Measurements from ENCODE around the gene ANXA2.

The ANXA2 gene

DNA sequence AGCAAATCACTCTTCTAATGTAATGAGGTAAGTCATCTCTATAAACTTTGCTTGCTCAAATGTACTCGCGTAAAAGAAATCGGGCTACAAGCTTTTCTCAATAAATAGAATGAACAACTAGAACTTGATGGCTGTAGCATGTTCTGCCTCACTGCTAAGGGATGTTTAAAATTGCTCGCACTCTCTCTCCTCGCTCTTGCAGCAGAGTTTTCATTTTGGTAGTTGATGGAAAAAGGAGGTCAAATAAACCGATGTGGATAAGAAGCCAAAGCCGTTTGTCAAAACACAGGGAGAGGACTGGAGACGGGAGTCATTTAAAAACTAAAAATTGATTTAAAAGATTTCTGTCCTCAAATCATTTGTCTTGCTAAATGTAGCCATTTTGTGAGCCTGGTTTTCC, 53.3 kb downstream of the ANXA2 start:
- Histone ChIP-seq H2AFZ (ENCODE audit: low read length) (no peak overlapping the region), H3K9ac (ENCODE audit: low read depth, low read length, poor library complexity, severe bottlenecking) (no peak overlapping the region), H3K79me2 (ENCODE audit: insufficient read depth, low read length) (no peaks in the 10 kb centered on the region), H3K36me3 (ENCODE audit: insufficient read depth, low read length) (peaks cover 12% of the 10 kb centered on the region; the same call in 1 of the 2 replicates), H3K27me3 (ENCODE audit: insufficient read depth, low read length, poor library complexity, severe bottlenecking) (no peaks in the 10 kb centered on the region), H3K4me2 (ENCODE audit: low read depth, low read length, poor library complexity, severe bottlenecking) (no peak overlapping the region), H3K9me3 (ENCODE audit: insufficient read depth, low read depth, low read length) (no peaks in the 10 kb centered on the region), H3K9me2 (replicated peaks; ENCODE audit: low read depth, low read length) (no peaks in the 10 kb centered on the region), H4K20me1 (ENCODE audit: insufficient read depth, low read length, poor library complexity, severe bottlenecking) (no peaks in the 10 kb centered on the region), H3K4me1 (ENCODE audit: insufficient read depth, low read length, poor library complexity, severe bottlenecking) (no peaks in the 10 kb centered on the region), H3K4me3 (ENCODE audit: low read length, poor library complexity, severe bottlenecking) (no peak overlapping the region), H3F3A (ENCODE audit: low read depth) (no peaks in the 10 kb centered on the region)
- TF ChIP-seq EZH2phosphoT487 (IDR thresholded peaks at IDR 0.05; ENCODE audit: borderline replicate concordance) = no peak
- TF ChIP-seq, protein P1, sequence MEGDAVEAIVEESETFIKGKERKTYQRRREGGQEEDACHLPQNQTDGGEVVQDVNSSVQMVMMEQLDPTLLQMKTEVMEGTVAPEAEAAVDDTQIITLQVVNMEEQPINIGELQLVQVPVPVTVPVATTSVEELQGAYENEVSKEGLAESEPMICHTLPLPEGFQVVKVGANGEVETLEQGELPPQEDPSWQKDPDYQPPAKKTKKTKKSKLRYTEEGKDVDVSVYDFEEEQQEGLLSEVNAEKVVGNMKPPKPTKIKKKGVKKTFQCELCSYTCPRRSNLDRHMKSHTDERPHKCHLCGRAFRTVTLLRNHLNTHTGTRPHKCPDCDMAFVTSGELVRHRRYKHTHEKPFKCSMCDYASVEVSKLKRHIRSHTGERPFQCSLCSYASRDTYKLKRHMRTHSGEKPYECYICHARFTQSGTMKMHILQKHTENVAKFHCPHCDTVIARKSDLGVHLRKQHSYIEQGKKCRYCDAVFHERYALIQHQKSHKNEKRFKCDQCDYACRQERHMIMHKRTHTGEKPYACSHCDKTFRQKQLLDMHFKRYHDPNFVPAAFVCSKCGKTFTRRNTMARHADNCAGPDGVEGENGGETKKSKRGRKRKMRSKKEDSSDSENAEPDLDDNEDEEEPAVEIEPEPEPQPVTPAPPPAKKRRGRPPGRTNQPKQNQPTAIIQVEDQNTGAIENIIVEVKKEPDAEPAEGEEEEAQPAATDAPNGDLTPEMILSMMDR (conservative IDR thresholded peaks at IDR 0.05; ENCODE audit: low read length) = no peak

DNA sequence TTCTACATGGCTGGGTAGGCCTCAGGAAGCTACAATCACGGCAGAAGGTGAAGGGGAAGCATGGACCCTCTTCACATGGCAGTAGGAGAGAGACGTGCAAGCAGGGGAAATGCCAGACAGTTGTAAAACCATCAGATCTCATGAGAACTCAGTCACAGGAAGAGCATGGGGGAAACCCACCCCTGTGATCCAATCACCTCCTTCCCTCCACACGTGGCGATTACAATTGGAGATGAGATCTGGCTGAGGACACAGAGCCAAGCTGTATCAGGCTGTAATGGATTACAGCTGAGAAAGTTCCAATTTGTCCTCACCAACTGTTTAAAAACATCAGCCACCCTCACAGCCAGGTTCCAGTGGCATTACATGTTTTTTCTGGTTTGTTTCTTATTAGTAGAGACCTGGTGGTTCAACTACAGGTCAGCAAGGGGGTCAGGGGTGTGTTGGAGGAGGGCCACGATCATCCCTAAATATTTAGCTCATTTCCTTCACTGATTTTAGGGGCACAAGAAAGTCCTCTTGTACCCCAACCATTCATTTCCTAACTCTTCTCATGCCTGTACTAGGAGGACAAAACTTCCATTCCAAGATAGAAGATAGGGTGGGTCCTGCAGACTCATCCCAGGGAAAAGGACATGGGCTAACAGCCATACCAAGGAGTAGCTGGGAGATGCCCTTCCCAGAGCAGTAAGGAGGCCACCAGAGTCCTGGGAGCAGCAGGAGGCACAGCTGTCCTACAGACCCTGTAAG, 54.4 kb downstream of the ANXA2 start:
- Histone ChIP-seq H3K79me2 (ENCODE audit: insufficient read depth, low read length) (no peaks in the 10 kb centered on the region), H3K36me3 (ENCODE audit: insufficient read depth, low read length) (peaks cover 12% of the 10 kb centered on the region; the same call in 1 of the 2 replicates), H3K9me2 (replicated peaks; ENCODE audit: low read depth, low read length) (no peaks in the 10 kb centered on the region), H3K4me3 (ENCODE audit: low read length, poor library complexity, severe bottlenecking) (no peak overlapping the region), H3K27me3 (ENCODE audit: insufficient read depth, low read length, poor library complexity, severe bottlenecking) (no peaks in the 10 kb centered on the region), H3K9ac (ENCODE audit: low read depth, low read length, poor library complexity, severe bottlenecking) (no peak overlapping the region), H4K20me1 (ENCODE audit: insufficient read depth, low read length, poor library complexity, severe bottlenecking) (no peaks in the 10 kb centered on the region), H3K4me2 (ENCODE audit: low read depth, low read length, poor library complexity, severe bottlenecking) (no peak overlapping the region), H3K4me1 (ENCODE audit: insufficient read depth, low read length, poor library complexity, severe bottlenecking) (no peaks in the 10 kb centered on the region), H3K9me3 (ENCODE audit: insufficient read depth, low read depth, low read length) (no peaks in the 10 kb centered on the region), H3F3A (ENCODE audit: low read depth) (no peaks in the 10 kb centered on the region), H2AFZ (ENCODE audit: low read length) (no peak overlapping the region)
- TF ChIP-seq EZH2phosphoT487 (IDR thresholded peaks at IDR 0.05; ENCODE audit: borderline replicate concordance) = no peak
- TF ChIP-seq, protein P1 (conservative IDR thresholded peaks at IDR 0.05; ENCODE audit: low read length) = no peak

DNA sequence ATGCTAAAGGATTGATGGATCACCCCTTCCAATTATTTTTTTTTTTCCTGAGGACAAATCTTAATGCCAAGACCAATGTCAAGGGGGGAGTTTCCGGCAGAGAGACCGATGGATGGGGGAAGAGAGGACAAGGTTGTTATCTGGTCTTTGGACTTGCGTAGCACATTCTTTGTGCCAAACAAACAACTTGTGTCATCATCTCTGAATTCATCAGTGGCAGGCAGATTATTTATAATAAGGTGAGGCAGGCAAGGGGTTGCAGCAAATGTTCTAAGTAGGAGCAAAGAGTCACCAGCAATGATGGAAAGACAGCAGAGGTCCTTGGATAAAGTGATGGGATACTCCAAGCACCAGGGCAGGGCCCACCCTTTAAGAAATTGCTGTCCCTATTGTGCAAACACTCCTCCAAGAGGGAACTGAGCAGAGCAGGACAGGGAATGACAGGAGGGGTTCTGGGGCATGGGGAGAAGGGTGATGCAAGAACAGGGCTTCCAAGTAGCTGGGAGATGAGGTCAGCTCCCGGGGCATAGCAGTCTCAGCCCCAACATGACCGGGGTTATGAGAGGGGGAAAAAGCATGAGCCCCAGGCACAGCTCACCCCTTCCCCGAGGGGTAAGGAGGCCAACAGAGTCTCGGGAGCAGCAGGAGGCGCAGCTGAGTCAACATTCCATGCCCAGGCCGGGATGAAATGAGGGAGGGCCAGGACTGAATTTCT, 57.4 kb downstream of the ANXA2 start:
- Histone ChIP-seq H3K36me3 (ENCODE audit: insufficient read depth, low read length) (no peaks in the 10 kb centered on the region), H3K79me2 (ENCODE audit: insufficient read depth, low read length) (no peaks in the 10 kb centered on the region), H4K20me1 (ENCODE audit: insufficient read depth, low read length, poor library complexity, severe bottlenecking) (no peaks in the 10 kb centered on the region), H3F3A (ENCODE audit: low read depth) (no peaks in the 10 kb centered on the region), H3K4me1 (ENCODE audit: insufficient read depth, low read length, poor library complexity, severe bottlenecking) (peaks cover under 1% of the 10 kb centered on the region), H3K9ac (ENCODE audit: low read depth, low read length, poor library complexity, severe bottlenecking) (no peak overlapping the region), H3K9me3 (ENCODE audit: insufficient read depth, low read depth, low read length) (no peaks in the 10 kb centered on the region), H3K4me2 (ENCODE audit: low read depth, low read length, poor library complexity, severe bottlenecking) (no peak overlapping the region), H3K9me2 (replicated peaks; ENCODE audit: low read depth, low read length) (no peaks in the 10 kb centered on the region), H2AFZ (ENCODE audit: low read length) (no peak overlapping the region), H3K27me3 (ENCODE audit: insufficient read depth, low read length, poor library complexity, severe bottlenecking) (no peaks in the 10 kb centered on the region), H3K4me3 (ENCODE audit: low read length, poor library complexity, severe bottlenecking) (no peak overlapping the region)
- TF ChIP-seq, protein P1 (conservative IDR thresholded peaks at IDR 0.05; ENCODE audit: low read length) = no peak
- TF ChIP-seq EZH2phosphoT487 (IDR thresholded peaks at IDR 0.05; ENCODE audit: borderline replicate concordance) = no peak

Measured in Loucy (cell line).